ENCODE measurements around the gene SNRPD3. TPM values are rescaled to one million over a fixed set of nuclear protein-coding genes. Genes with fewer than 3 reads are reported as not detected.
"Not testable (repeated sequence)": the region's sequence is repeated elsewhere in the genome, so short reads cannot be mapped to it uniquely, and the experiment has no call there.

Gene SNRPD3
- total RNA-seq, 1 experiment from 2014 or later, result 144 TPM

DNA sequence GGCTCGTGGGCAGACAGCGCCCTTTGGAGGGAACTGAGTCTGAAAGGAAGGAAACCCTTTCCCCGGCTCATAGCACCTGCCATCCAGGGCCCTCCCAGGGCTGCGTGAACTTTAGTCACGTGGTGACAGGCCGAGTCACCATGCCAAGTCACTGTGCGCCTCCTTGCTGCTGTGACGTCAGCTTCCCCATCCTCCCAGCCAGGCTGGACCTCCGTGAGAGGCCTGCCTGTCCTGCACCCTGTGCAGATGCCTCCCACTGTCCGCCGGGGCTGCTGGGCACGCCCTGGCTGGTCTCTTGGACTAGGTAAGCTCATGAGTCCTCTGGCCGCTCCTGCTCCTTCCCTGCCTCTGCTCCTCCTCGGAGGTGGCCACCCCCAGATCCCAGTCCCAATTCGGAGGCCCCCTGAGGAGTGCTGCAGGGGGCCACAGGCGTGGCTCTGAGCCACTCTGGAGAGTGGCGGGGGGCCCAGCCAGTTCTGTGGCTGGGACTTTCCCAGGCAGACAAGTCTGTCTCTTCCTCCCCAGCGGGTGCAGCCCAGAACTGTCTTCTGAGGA, 51.7 kb downstream of the SNRPD3 start:
- H3K36me3 ChIP-seq (ENCODE audit: control insufficient read depth in 1 of 2, insufficient read depth in 2 of 2, low read length in 2 of 2); POLR2A ChIA-PET: not testable (repeated sequence)
- ATAC-seq, result peak; percentile 66

DNA sequence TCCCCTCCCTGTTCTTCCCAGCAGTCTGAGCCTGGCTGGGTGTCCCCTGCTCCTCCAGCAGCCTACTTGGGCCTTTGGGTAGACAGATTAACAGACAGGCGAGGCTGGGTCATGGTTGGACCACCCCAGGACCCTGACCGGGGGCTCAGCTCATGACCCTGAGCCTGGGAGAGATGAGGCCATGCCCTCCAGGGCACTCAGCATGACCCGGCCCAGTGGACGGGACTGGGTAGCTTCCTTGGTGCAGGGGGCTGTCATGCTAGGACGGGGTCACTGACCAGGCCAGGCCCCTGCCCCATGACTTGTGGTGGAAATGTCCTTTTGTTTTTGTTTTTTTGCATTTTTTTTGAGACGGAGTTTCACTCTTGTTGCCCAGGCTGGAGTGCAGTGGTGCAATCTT, 52.5 kb downstream of the SNRPD3 start:
- RAD21 ChIA-PET (ENCODE audit: low non-redundant PET in 1 of 2, low total read pairs in 2 of 2, uncharacterized antibody in 2 of 2, unreplicated experiment in 2 of 2); DNase-seq (ENCODE audit: low read depth, low spot score); CTCF ChIA-PET; POLR2A ChIA-PET; H3K27ac ChIP-seq (ENCODE audit: low read depth, low read length); H4K20me1 ChIP-seq (ENCODE audit: insufficient read depth); ATAC-seq; H3K9me2 ChIP-seq (ENCODE audit: insufficient read depth); H3K79me2 ChIP-seq (ENCODE audit: insufficient read depth, low read length); H3K36me3 ChIP-seq (ENCODE audit: control insufficient read depth in 1 of 2, insufficient read depth in 2 of 2, low read length in 2 of 2); H2AFZ ChIP-seq (ENCODE audit: low read depth, low read length, poor library complexity, severe bottlenecking); intact Hi-C loops (cut with micrococcal nuclease); H3K9me3 ChIP-seq (ENCODE audit: control insufficient read depth in 1 of 2, insufficient read depth in 1 of 2, low read depth in 1 of 2, low read length in 2 of 2); H3K27me3 ChIP-seq (ENCODE audit: insufficient read depth, low read length): not testable (repeated sequence)
- H3K4me2 ChIP-seq (ENCODE audit: low read length), result 0 out of 2 replicates have a peak overlapping the region, but pooled peaks have one; percentile 55
- H3K4me1 ChIP-seq (ENCODE audit: control insufficient read depth in 1 of 2, insufficient read depth in 2 of 2, low read length in 2 of 2), result peaks cover 2 to 17% of the 10 kb centered on the region in 2 experiments
- BruUV-seq (replicated peaks), result TSS peak; percentile 45
- peak overlapping the region in 1 of 2 experiments; percentile 38; a peak in 1 of 4 replicates for H3K4me3 ChIP-seq (replicated peaks in 1 of 2; ENCODE audit: low read depth in 1 of 2, low read length in 2 of 2)
- 0 out of 2 replicates have a peak overlapping the region, but pooled peaks have one; percentile 48 for H3K9ac ChIP-seq (ENCODE audit: low read length)

More for the DNA sequence above, 51.7 kb downstream of the SNRPD3 start:
- H3K9me2 ChIP-seq (ENCODE audit: insufficient read depth); H3K27me3 ChIP-seq (ENCODE audit: insufficient read depth, low read length); H3K27ac ChIP-seq (ENCODE audit: low read depth, low read length); H3K79me2 ChIP-seq (ENCODE audit: insufficient read depth, low read length); CTCF ChIA-PET; H2AFZ ChIP-seq (ENCODE audit: low read depth, low read length, poor library complexity, severe bottlenecking); RAD21 ChIA-PET (ENCODE audit: low non-redundant PET in 1 of 2, low total read pairs in 2 of 2, uncharacterized antibody in 2 of 2, unreplicated experiment in 2 of 2); BruUV-seq (replicated peaks); H4K20me1 ChIP-seq (ENCODE audit: insufficient read depth); H3K9me3 ChIP-seq (ENCODE audit: control insufficient read depth in 1 of 2, insufficient read depth in 1 of 2, low read depth in 1 of 2, low read length in 2 of 2); intact Hi-C loops (cut with micrococcal nuclease): not testable (repeated sequence)
- Histone ChIP-seq H3K9ac (ENCODE audit: low read length) (peak overlapping the region; percentile 48), H3K4me2 (ENCODE audit: low read length) (peak overlapping the region; percentile 55), H3K4me3 (replicated peaks in 1 of 2; ENCODE audit: low read depth in 1 of 2, low read length in 2 of 2) (peak overlapping the region; percentile 36 to 38), H3K4me1 (ENCODE audit: control insufficient read depth in 1 of 2, insufficient read depth in 2 of 2, low read length in 2 of 2) (peaks cover 10 to 25% of the 10 kb centered on the region in 2 experiments)
- TF ChIP-seq, protein P1, sequence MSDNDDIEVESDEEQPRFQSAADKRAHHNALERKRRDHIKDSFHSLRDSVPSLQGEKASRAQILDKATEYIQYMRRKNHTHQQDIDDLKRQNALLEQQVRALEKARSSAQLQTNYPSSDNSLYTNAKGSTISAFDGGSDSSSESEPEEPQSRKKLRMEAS (IDR thresholded peaks at IDR 0.05), result peak; percentile 18; the same call in 1 of the 2 replicates
- peak; percentile 15 for DNase-seq (ENCODE audit: low read depth, low spot score)

DNA sequence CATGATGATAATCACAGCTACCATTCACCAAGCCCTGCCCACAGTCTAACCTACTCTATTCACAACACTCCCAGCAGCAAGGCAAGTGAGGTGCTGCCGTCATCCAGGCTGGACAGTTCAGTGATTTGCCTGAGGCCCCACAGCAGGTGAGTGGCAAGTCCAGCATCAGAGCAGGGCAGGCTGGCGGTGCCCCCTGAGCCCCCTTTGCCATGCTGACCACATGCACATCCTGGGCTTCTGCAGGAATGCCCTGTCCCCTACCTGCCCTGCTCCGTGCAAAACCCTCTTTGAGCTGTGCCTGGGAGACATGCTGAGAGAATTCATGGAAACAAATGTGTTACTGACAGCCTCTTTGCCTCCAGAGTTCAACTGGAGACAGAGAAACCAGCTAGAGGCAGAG, 54.1 kb downstream of the SNRPD3 start:
- CTCF ChIA-PET; H3K4me3 ChIP-seq (replicated peaks in 1 of 2; ENCODE audit: low read depth in 1 of 2, low read length in 2 of 2); intact Hi-C loops (cut with micrococcal nuclease): not testable (repeated sequence)

DNA sequence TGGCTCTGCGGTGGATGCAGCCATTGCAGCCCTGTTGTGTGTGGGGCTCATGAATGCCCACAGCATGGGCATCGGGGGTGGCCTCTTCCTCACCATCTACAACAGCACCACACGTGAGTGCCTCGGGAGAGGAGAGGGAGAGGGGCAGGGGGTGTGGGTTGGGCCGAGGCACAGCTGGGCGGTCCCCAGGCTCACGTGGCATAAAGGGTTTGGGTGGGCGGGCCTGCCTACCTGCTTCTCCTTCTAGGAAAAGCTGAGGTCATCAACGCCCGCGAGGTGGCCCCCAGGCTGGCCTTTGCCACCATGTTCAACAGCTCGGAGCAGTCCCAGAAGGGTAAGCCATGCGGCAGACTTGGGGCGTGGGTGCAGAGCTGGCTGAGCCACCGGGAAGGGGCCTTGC, 59.0 kb downstream of the SNRPD3 start:
- H3K4me1 ChIP-seq (ENCODE audit: control insufficient read depth in 1 of 2, insufficient read depth in 2 of 2, low read length in 2 of 2); H3K36me3 ChIP-seq (ENCODE audit: control insufficient read depth in 1 of 2, insufficient read depth in 2 of 2, low read length in 2 of 2); intact Hi-C loops (cut with micrococcal nuclease); ATAC-seq; BruUV-seq (replicated peaks); POLR2A ChIA-PET; H2AFZ ChIP-seq (ENCODE audit: low read depth, low read length, poor library complexity, severe bottlenecking); RAD21 ChIA-PET (ENCODE audit: low non-redundant PET in 1 of 2, low total read pairs in 2 of 2, uncharacterized antibody in 2 of 2, unreplicated experiment in 2 of 2); H3K4me3 ChIP-seq (replicated peaks in 1 of 2; ENCODE audit: low read depth in 1 of 2, low read length in 2 of 2); H3K79me2 ChIP-seq (ENCODE audit: insufficient read depth, low read length); H3K9me2 ChIP-seq (ENCODE audit: insufficient read depth); H3K9me3 ChIP-seq (ENCODE audit: control insufficient read depth in 1 of 2, insufficient read depth in 1 of 2, low read depth in 1 of 2, low read length in 2 of 2); DNase-seq (ENCODE audit: low read depth, low spot score); CTCF ChIA-PET; H3K27me3 ChIP-seq (ENCODE audit: insufficient read depth, low read length); H4K20me1 ChIP-seq (ENCODE audit: insufficient read depth); H3K4me2 ChIP-seq (ENCODE audit: low read length); H3K9ac ChIP-seq (ENCODE audit: low read length); H3K27ac ChIP-seq (ENCODE audit: low read depth, low read length): not testable (repeated sequence)

More for the DNA sequence above, 54.1 kb downstream of the SNRPD3 start:
- H3K27ac ChIP-seq (ENCODE audit: low read depth, low read length); H4K20me1 ChIP-seq (ENCODE audit: insufficient read depth); RAD21 ChIA-PET (ENCODE audit: low non-redundant PET in 1 of 2, low total read pairs in 2 of 2, uncharacterized antibody in 2 of 2, unreplicated experiment in 2 of 2); H3K4me2 ChIP-seq (ENCODE audit: low read length); H3K9me2 ChIP-seq (ENCODE audit: insufficient read depth); POLR2A ChIA-PET; H3K79me2 ChIP-seq (ENCODE audit: insufficient read depth, low read length); H3K9ac ChIP-seq (ENCODE audit: low read length); H2AFZ ChIP-seq (ENCODE audit: low read depth, low read length, poor library complexity, severe bottlenecking); H3K4me1 ChIP-seq (ENCODE audit: control insufficient read depth in 1 of 2, insufficient read depth in 2 of 2, low read length in 2 of 2); H3K27me3 ChIP-seq (ENCODE audit: insufficient read depth, low read length); DNase-seq (ENCODE audit: low read depth, low spot score); H3K36me3 ChIP-seq (ENCODE audit: control insufficient read depth in 1 of 2, insufficient read depth in 2 of 2, low read length in 2 of 2); H3K9me3 ChIP-seq (ENCODE audit: control insufficient read depth in 1 of 2, insufficient read depth in 1 of 2, low read depth in 1 of 2, low read length in 2 of 2); BruUV-seq (replicated peaks); ATAC-seq: not testable (repeated sequence)
